ENCODE data around the gene ZBTB3. TPM values are rescaled to one million over a fixed set of nuclear protein-coding genes. Genes with fewer than 3 reads are reported as not detected.

Gene ZBTB3
- total and polyA plus RNA-seq, 2 of the 13 experiments (the other 11 are each of a cell fraction or from before 2014, with no cell fraction given): 3.4 to 5.2 TPM

DNA sequence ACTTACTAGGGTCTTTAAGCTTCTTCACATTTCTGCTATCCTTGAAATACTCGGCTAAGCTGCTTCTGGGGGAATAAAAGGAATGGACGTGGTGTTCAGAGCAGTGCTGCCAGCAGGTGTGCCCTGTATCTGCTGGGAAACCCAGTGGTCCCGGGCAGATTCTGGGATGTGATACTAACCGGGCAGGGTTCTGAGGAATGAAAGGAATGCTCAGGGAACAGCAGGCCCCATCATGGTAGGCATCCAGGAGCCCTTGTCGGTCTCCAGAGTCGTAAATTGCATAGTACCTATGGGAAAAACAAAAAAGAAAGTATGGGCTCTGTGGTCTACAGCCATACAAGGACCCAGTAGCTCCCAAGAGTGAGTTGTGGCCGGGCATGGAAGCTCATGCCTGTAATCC is 42.3 kb upstream of the ZBTB3 start:
- no peak for ATAC-seq
- TF ChIP-seq, protein P1, sequence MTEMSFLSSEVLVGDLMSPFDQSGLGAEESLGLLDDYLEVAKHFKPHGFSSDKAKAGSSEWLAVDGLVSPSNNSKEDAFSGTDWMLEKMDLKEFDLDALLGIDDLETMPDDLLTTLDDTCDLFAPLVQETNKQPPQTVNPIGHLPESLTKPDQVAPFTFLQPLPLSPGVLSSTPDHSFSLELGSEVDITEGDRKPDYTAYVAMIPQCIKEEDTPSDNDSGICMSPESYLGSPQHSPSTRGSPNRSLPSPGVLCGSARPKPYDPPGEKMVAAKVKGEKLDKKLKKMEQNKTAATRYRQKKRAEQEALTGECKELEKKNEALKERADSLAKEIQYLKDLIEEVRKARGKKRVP (CRISPR knock-in tag; IDR thresholded peaks at IDR 0.05): no peak
- TF ChIP-seq ELF4 (CRISPR knock-in tag; IDR thresholded peaks at IDR 0.05; ENCODE audit: borderline replicate concordance) (no peak), ZNF143 (CRISPR knock-in tag; IDR thresholded peaks at IDR 0.05) (no peak), RFX5 (IDR thresholded peaks at IDR 0.05; ENCODE audit: low read depth, low read length) (no peak), ZNF207 (IDR thresholded peaks at IDR 0.05; ENCODE audit: borderline replicate concordance) (no peak), MED13 (CRISPR knock-in tag; IDR thresholded peaks at IDR 0.05) (no peak), NPAS2 (CRISPR knock-in tag; IDR thresholded peaks at IDR 0.05; ENCODE audit: borderline replicate concordance) (no peak), ZNF552 (CRISPR knock-in tag; IDR thresholded peaks at IDR 0.05; ENCODE audit: borderline replicate concordance) (no peak), KDM2A (CRISPR knock-in tag; IDR thresholded peaks at IDR 0.05; ENCODE audit: borderline replicate concordance, low read depth) (no peak), ZNF382 (CRISPR knock-in tag; IDR thresholded peaks at IDR 0.05; ENCODE audit: borderline replicate concordance) (no peak)
- TF ChIP-seq, protein P2, sequence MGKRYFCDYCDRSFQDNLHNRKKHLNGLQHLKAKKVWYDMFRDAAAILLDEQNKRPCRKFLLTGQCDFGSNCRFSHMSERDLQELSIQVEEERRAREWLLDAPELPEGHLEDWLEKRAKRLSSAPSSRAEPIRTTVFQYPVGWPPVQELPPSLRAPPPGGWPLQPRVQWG (CRISPR knock-in tag; IDR thresholded peaks at IDR 0.05; ENCODE audit: borderline replicate concordance, low read depth): no peak
- TF ChIP-seq, protein P3, sequence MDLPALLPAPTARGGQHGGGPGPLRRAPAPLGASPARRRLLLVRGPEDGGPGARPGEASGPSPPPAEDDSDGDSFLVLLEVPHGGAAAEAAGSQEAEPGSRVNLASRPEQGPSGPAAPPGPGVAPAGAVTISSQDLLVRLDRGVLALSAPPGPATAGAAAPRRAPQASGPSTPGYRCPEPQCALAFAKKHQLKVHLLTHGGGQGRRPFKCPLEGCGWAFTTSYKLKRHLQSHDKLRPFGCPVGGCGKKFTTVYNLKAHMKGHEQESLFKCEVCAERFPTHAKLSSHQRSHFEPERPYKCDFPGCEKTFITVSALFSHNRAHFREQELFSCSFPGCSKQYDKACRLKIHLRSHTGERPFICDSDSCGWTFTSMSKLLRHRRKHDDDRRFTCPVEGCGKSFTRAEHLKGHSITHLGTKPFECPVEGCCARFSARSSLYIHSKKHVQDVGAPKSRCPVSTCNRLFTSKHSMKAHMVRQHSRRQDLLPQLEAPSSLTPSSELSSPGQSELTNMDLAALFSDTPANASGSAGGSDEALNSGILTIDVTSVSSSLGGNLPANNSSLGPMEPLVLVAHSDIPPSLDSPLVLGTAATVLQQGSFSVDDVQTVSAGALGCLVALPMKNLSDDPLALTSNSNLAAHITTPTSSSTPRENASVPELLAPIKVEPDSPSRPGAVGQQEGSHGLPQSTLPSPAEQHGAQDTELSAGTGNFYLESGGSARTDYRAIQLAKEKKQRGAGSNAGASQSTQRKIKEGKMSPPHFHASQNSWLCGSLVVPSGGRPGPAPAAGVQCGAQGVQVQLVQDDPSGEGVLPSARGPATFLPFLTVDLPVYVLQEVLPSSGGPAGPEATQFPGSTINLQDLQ (CRISPR knock-in tag; IDR thresholded peaks at IDR 0.05): no peak
- TF ChIP-seq, protein P4, sequence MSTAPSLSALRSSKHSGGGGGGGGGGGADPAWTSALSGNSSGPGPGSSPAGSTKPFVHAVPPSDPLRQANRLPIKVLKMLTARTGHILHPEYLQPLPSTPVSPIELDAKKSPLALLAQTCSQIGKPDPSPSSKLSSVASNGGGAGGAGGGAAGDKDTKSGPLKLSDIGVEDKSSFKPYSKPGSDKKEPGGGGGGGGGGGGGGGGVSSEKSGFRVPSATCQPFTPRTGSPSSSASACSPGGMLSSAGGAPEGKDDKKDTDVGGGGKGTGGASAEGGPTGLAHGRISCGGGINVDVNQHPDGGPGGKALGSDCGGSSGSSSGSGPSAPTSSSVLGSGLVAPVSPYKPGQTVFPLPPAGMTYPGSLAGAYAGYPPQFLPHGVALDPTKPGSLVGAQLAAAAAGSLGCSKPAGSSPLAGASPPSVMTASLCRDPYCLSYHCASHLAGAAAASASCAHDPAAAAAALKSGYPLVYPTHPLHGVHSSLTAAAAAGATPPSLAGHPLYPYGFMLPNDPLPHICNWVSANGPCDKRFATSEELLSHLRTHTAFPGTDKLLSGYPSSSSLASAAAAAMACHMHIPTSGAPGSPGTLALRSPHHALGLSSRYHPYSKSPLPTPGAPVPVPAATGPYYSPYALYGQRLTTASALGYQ (CRISPR knock-in tag; IDR thresholded peaks at IDR 0.05): no peak
- H3K27ac ChIP-seq (ENCODE audit: extremely low read length, insufficient read depth, low read length): no peak overlapping the region
- no peak overlapping the region for H3K4me3 ChIP-seq (replicated peaks in 1 of 3; ENCODE audit: insufficient read depth in 1 of 3, low read depth in 2 of 3, low read length in 3 of 3)
- intact Hi-C loops (cut with micrococcal nuclease; ENCODE audit: unreplicated experiment): no loop called here
- H4K20me1 ChIP-seq (ENCODE audit: insufficient read depth, low read length): no peaks in the 10 kb centered on the region
- H2AFZ ChIP-seq (ENCODE audit: low read length): no peak overlapping the region
- DNase-seq (ENCODE audit: low spot score): no peak
- WGBS (ENCODE audit: low lambda C conversion rate): 97% methylated on average over 7 of the region's 7 CpGs
- no peaks in the 10 kb centered on the region for H3K9me3 ChIP-seq (ENCODE audit: low read length)
- H3K27me3 ChIP-seq (ENCODE audit: control insufficient read depth in 1 of 2, insufficient read depth in 2 of 2, low read length in 2 of 2): no peaks in the 10 kb centered on the region
- H3K4me2 ChIP-seq (ENCODE audit: low read depth, low read length): no peak overlapping the region
- peaks cover 10% of the 10 kb centered on the region for H3K79me2 ChIP-seq (ENCODE audit: insufficient read depth, low read length)
- no peak overlapping the region for H3K9ac ChIP-seq (ENCODE audit: insufficient read depth, low read depth, low read length)
- ChIA-PET CTCF (ENCODE audit: low intra/inter-chr PET ratio, low total read pairs) (no interaction called here), POLR2A (interaction anchor here (1.3 to 2.2 kb wide), 2 partner anchors 9 to 24 kb away, joined by 4 to 12 read pairs; partner anchors contain the start of gene NXF1)
- H3K36me3 ChIP-seq (replicated peaks in 1 of 2; ENCODE audit: control insufficient read depth in 1 of 2, insufficient read depth in 2 of 2, low read length in 2 of 2): peaks cover 42 to 72% of the 10 kb centered on the region in 2 experiments
- no TSS peak for BruUV-seq (replicated peaks)
- in situ Hi-C loops (cut with HindIII; ENCODE audit: extremely low pct_ligation_motif_present, low pct_unique_long_range_greater_than_20kb): no loop called here
- no peak for FAIRE-seq
- peaks cover 11% of the 10 kb centered on the region for H3K4me1 ChIP-seq (ENCODE audit: insufficient read depth, low read length)
